Stimulated activated memory B cell treated with anti-CD40 and anti-IgM and Interleukin-4, amounts not matched to agents 10 μg/mL and 1 μg/mL and 100 μg/mL, for 72 hours (primary cell): ENCODE data around the gene SLC16A7.

Experiments used
- ATAC-seq: fragments of 150-1000 bp; cut with Tn5 transposase; 2 replicates; pipeline ENCODE4 v1.10.0; 2021
- H3K27ac Mint-ChIP-seq: one replicate; pipeline ENCODE4 v1.8.0; 2022; ENCODE audit warnings: mild to moderate bottlenecking, mixed read lengths
- H3K27me3 Mint-ChIP-seq: one replicate; pipeline ENCODE4 v1.8.0; 2022; ENCODE audit warnings: mixed read lengths
- H3K36me3 Mint-ChIP-seq: one replicate; pipeline ENCODE4 v1.8.0; 2022; ENCODE audit warnings: mixed read lengths
- H3K4me1 Mint-ChIP-seq: one replicate; pipeline ENCODE4 v1.8.0; 2022; ENCODE audit warnings: mixed read lengths
- H3K4me3 Mint-ChIP-seq: one replicate; pipeline ENCODE4 v1.8.0; 2022; ENCODE audit warnings: mild to moderate bottlenecking, moderate library complexity, mixed read lengths
- H3K9me3 Mint-ChIP-seq: one replicate; pipeline ENCODE4 v1.8.0; 2022; ENCODE audit warnings: mixed read lengths

The SLC16A7 gene

DNA sequence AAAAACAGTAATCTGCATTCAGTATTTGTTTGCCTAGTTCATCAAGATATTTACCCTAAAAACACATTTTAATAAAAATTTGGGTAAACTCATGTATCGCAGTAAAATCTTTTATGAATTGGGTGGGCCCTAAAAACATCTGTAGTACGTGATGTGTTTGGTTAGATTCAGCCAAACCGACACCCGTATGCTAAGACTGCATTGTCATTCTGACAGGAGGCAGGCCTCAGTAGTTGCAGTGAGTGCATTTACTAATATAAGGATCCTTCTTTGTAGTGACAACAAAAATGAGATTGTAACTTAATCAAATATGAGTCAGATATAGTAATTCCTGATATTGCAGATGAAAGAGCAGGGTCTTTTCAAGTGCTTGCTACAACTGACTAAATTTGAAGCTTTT is 191.8 kb downstream of the SLC16A7 start:
- Mint-ChIP-seq H3K4me3 (no peak overlapping the region), H3K4me1 (no peaks in the 10 kb centered on the region), H3K27me3 (no peaks in the 10 kb centered on the region), H3K36me3 (peaks cover 13% of the 10 kb centered on the region), H3K27ac (no peak overlapping the region), H3K9me3 (no peaks in the 10 kb centered on the region)
- no peak for ATAC-seq

DNA sequence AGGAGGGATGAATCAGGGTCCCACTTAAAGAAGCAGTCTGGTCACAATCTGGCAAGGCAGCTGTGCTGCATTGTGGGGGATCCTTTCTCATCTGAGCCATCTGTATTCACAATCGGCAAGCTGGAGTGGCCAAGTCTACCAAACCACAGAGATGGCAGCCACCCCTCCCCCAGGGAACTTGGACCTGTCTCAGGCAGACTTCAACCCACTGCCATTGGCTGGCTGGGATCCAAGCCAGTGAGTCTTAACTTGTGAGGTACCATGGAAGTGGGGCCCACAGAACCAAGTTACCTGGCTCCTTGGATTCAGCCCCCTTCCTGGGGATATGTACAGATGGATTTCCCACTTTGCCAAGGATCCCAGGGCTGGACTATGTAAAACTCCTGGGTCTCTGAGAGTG is 196.8 kb downstream of the SLC16A7 start:
- no peak for ATAC-seq
- H3K27ac Mint-ChIP-seq, result no peak overlapping the region
- peaks cover 29% of the 10 kb centered on the region for H3K36me3 Mint-ChIP-seq
- H3K4me3 Mint-ChIP-seq, result no peak overlapping the region
- peaks cover 14% of the 10 kb centered on the region for H3K9me3 Mint-ChIP-seq
- H3K4me1 Mint-ChIP-seq, result no peaks in the 10 kb centered on the region
- no peaks in the 10 kb centered on the region for H3K27me3 Mint-ChIP-seq

DNA sequence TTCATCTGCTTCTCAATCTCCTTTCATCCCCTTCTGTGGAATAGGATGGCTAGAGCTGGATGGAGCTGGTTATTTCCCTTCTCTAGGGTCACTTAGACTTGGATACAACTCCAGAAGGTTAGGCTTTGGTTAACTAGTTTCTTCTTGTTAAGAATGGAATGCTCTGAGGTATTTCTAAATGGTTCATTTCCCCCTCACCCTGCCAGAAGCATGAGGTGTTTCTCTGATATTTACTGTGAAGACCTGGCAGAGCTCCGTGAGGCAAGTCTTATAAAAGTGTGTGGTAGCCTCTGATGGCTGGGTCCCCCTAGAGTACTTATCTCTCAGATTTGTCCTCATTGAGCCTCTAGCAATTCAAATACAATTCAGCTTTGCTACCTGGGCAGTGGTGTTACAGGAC is 207.9 kb downstream of the SLC16A7 start:
- Mint-ChIP-seq H3K4me1 (peaks cover 9% of the 10 kb centered on the region), H3K36me3 (peaks cover 5% of the 10 kb centered on the region), H3K4me3 (no peak overlapping the region), H3K27me3 (no peaks in the 10 kb centered on the region), H3K27ac (no peak overlapping the region), H3K9me3 (peaks cover 11% of the 10 kb centered on the region)
- no peak for ATAC-seq

DNA sequence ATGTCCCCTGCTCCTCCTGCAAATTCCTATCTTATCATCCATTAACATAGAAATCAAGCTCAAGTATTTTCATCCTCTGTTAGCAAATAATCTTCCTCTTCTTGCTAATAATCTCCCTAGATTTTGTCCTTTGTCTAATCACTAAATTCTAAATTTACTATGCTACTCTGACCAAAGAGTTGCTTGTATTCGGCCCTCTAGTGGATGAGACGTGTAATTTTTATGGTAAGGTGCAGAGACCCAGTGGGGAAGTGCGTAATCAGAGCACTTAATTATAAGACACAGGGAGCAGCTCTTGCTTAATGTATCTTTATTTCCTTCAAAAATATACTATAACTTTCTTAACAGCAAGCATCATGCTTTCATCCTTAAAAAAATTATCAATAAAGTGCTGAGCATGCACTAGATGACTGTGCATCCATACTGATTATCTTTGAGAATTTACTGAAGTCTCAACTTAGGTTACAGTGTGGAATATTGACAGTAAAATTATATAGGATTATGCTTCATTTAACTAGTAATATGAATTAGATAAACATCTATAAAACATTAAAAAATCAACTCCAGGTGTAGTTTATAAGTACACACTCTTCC is 212.6 kb downstream of the SLC16A7 start:
- H3K36me3 Mint-ChIP-seq, result no peaks in the 10 kb centered on the region
- no peak overlapping the region for H3K4me3 Mint-ChIP-seq
- H3K27ac Mint-ChIP-seq, result no peak overlapping the region
- H3K4me1 Mint-ChIP-seq, result peaks cover 9% of the 10 kb centered on the region
- H3K27me3 Mint-ChIP-seq, result no peaks in the 10 kb centered on the region
- ATAC-seq, result peak; percentile 77
- no peaks in the 10 kb centered on the region for H3K9me3 Mint-ChIP-seq

DNA sequence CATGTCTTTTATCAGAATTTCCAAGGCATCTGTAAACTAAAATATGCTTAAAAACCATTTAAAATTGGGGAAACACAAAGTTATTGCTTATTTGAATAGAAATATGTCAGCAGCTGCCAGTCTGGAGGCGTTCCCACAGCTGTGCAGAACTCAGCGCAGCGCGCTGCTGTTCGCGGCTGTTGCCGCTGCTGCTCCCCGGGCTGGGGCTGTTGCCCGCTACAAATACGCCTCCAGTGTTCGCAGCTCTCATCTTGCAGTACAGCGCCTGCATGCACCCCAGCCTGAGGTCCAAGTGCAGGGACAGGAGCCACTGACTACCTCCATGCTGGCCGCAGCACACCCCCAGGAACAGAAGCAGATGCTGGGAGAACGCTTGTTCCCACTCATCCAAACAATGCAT is 216.2 kb downstream of the SLC16A7 start:
- no peak for ATAC-seq
- Mint-ChIP-seq H3K4me3 (no peak overlapping the region), H3K9me3 (peaks cover 2% of the 10 kb centered on the region), H3K4me1 (peaks cover 7% of the 10 kb centered on the region), H3K27ac (no peak overlapping the region), H3K36me3 (no peaks in the 10 kb centered on the region), H3K27me3 (no peaks in the 10 kb centered on the region)

DNA sequence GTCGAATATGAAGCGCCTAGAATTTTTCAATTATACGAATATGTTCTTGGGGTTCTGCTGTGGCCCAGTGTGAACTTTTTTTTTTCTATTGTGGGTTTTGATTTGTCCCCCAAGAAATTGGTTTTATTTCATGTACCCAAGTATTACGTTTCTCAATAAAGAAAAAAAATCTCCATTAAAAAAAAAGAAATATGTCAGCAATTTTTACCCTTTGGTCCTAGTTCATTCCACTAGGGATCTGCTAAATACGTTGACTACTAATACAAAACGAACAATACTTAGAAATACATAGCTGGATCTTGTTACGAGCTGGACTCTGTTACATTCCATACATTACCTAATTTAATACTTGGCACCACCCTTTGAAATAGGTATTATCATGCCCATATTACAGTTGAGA is 216.9 kb downstream of the SLC16A7 start:
- no peak overlapping the region for H3K27ac Mint-ChIP-seq
- no peaks in the 10 kb centered on the region for H3K36me3 Mint-ChIP-seq
- no peaks in the 10 kb centered on the region for H3K27me3 Mint-ChIP-seq
- H3K4me1 Mint-ChIP-seq, result peaks cover under 1% of the 10 kb centered on the region
- H3K9me3 Mint-ChIP-seq, result peaks cover 3% of the 10 kb centered on the region
- no peak overlapping the region for H3K4me3 Mint-ChIP-seq
- ATAC-seq, result no peak

DNA sequence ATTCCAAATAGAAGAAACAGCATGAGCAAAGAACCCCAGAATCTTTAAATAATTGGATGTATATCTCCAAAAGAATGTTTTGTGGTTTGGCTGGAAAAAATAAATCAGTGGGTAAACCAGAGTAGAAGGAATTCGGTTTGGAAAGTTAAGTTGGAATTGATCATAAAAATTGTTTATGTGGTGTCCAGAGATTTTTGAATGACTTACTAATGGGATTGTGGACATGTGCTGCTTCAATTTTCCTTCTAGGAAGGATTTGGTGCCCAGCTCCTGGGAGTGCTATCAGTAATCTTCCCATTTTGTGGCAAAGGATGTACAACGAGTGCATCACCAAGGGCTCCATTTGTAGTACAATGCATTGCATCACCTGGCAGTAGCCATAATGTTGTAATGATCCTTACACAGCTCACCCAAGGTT is 224.8 kb downstream of the SLC16A7 start:
- no peak for ATAC-seq
- H3K27ac Mint-ChIP-seq, result no peak overlapping the region
- no peaks in the 10 kb centered on the region for H3K36me3 Mint-ChIP-seq
- H3K27me3 Mint-ChIP-seq, result no peaks in the 10 kb centered on the region
- no peak overlapping the region for H3K4me3 Mint-ChIP-seq
- H3K9me3 Mint-ChIP-seq, result peaks cover 3% of the 10 kb centered on the region
- H3K4me1 Mint-ChIP-seq, result no peaks in the 10 kb centered on the region

DNA sequence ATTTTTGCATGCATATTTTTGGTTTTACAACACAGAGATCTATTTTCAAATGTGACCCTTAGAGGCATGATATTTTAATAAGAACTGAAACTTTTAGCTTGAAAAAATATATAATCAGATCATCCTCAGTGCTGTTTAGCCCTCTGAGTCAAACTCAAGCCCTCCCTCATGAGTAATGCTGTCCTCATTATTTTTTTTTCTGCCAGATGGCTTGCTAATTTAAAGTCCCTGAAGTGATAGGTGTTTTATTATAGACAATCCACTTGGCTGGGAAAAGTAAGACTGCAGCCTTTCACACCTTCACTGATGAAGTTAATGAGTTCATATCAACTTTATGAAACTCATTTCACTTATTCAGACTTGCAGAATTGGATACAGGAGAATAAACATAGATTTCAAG is 227.7 kb downstream of the SLC16A7 start:
- Mint-ChIP-seq H3K4me3 (no peak overlapping the region), H3K4me1 (no peaks in the 10 kb centered on the region), H3K36me3 (no peaks in the 10 kb centered on the region), H3K27ac (no peak overlapping the region), H3K27me3 (no peaks in the 10 kb centered on the region), H3K9me3 (no peaks in the 10 kb centered on the region)
- no peak for ATAC-seq

DNA sequence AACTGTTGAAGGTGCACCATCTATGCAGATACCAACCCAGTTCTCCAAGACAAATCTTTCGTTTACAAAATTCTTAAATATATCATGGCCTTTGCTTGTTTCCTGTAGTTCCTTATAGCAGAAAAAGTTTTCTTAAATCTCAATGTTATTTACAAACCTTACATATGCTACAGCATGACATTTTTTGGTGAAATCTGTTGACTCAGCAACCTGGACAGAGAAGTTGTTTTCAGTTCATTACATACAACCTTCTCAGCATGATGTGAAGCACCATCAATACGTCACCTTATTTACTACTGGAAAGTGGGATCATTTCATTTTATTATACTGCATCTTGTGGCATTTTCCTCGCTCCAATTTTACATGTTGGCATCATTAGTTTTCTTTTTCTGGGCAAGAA is 231.9 kb downstream of the SLC16A7 start:
- Mint-ChIP-seq H3K27ac (no peak overlapping the region), H3K27me3 (peaks cover 9% of the 10 kb centered on the region), H3K9me3 (peaks cover 3% of the 10 kb centered on the region), H3K36me3 (no peaks in the 10 kb centered on the region), H3K4me1 (no peaks in the 10 kb centered on the region), H3K4me3 (no peak overlapping the region)
- no peak for ATAC-seq

DNA sequence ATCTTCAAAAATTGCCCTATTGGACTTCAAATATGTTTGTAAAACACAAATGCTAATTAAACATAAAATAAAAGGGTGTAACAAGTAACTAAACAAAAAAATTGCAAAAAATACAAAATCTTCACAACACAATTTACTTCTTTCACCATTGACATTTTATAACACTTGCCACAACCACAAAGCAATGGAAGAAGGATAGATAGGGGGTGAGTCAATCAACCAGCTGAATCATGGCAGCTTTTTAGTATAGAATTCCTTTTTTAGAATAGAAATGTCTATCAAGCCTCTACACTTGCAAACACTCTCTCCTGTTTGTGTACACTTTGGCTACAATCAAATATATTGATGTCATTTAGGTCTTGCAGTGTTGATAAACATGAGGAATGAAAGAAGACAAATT is 232.7 kb downstream of the SLC16A7 start:
- ATAC-seq, result no peak
- no peaks in the 10 kb centered on the region for H3K36me3 Mint-ChIP-seq

DNA sequence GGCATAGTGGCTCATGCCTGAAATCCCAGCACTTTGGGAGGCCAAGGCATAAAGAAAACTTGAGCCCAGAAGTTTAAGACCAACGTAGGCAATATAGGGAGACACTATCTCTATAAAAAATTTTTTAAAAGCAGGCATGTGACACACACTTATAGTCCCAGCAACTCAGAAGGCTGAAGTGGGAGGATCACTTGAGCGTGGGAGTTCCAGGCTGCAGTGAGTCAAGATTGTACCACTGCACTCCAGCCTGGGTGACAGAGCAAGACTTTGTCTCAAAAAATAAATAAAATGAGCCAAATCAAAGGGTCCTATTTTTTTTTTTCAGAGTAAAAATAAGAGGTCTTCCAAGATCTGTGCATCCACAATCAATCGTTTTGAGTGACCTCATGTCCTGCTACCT is 237.6 kb downstream of the SLC16A7 start:
- Mint-ChIP-seq H3K4me1 (no peaks in the 10 kb centered on the region), H3K27ac (no peak overlapping the region), H3K36me3 (no peaks in the 10 kb centered on the region), H3K4me3 (no peak overlapping the region), H3K27me3 (peaks cover 9% of the 10 kb centered on the region), H3K9me3 (peaks cover 3% of the 10 kb centered on the region)
- ATAC-seq, result no peak

More for the DNA sequence above, 232.7 kb downstream of the SLC16A7 start:
- H3K27ac Mint-ChIP-seq, result no peak overlapping the region
- peaks cover 9% of the 10 kb centered on the region for H3K27me3 Mint-ChIP-seq
- H3K4me3 Mint-ChIP-seq, result no peak overlapping the region
- H3K9me3 Mint-ChIP-seq, result peaks cover 3% of the 10 kb centered on the region
- no peaks in the 10 kb centered on the region for H3K4me1 Mint-ChIP-seq

DNA sequence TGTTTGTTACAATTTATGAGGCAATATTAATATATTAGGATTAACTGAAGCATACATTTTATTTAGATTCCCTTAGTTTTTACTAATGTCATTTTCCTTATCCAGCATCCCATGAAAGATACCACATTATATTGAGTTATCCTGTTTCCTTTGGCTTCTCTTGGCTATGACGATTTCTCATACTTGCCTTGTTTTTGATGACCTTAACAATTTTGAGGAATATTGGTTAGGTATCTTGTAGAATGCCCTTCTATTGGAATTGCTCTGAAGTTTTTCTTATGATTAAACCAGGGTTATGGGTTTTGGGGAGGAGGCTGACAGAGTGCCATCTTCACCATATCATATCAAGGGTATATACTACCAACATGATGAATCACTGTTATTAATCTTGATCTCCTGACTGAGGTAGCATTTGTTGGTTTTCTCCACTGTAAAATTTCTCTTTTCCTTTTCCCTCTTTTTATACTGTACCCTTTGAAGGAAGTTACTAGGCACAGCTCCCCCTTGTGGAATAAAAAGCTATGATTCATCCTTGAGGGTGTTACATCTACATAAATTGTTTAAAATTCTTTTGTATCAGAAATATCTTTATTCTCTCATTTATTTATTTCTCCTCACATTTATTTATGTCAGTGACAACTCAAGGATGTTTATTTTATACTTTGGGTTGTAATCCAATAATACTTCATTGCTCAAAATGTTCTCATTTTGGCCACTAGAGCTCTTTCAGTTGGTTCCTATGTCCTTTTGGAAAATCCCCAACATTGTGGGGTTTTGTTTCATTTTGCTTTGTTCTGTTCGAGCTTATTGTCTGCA is 239.0 kb downstream of the SLC16A7 start:
- ATAC-seq, result no peak

More for the DNA sequence above, 239.0 kb downstream of the SLC16A7 start:
- peaks cover 3% of the 10 kb centered on the region for H3K9me3 Mint-ChIP-seq
- H3K27ac Mint-ChIP-seq, result no peak overlapping the region
- no peaks in the 10 kb centered on the region for H3K36me3 Mint-ChIP-seq
- peaks cover 9% of the 10 kb centered on the region for H3K27me3 Mint-ChIP-seq
- no peaks in the 10 kb centered on the region for H3K4me1 Mint-ChIP-seq
- no peak overlapping the region for H3K4me3 Mint-ChIP-seq
